Parathyroid adenoma (tissue), 2 donors: ENCODE measurements around the gene AGTRAP.

Experiments
- H2AFZ ChIP-seq: fragments of 300-600 bp; sonication (generic); one replicate; pipeline ENCODE4 v1.7.0; 2017; ENCODE audit warnings: antibody characterized with exemption, mild to moderate bottlenecking
- H3K27ac ChIP-seq: fragments of 300-600 bp; sonication (generic); one replicate; pipeline ENCODE4 v1.7.0; 2017
- H3K27me3 ChIP-seq: fragments of 300-600 bp; sonication (generic); one replicate; pipeline ENCODE4 v1.7.0; 2017; ENCODE audit warnings: low read length; ENCODE audit not compliant: control insufficient read depth, insufficient read depth
- H3K36me3 ChIP-seq: fragments of 300-600 bp; sonication (generic); one replicate; pipeline ENCODE4 v1.7.0; 2017; ENCODE audit warnings: low read length; ENCODE audit not compliant: control insufficient read depth, insufficient read depth
- H3K4me1 ChIP-seq: fragments of 300-600 bp; sonication (generic); one replicate; pipeline ENCODE4 v1.7.0; 2017; ENCODE audit warnings: control low read depth
- H3K4me2 ChIP-seq: fragments of 300-600 bp; sonication (generic); one replicate; pipeline ENCODE4 v1.7.0; 2017; ENCODE audit warnings: low read length
- H3K4me3 ChIP-seq: fragments of 300-600 bp; sonication (generic); one replicate; pipeline ENCODE4 v1.7.0; 2017; ENCODE audit warnings: low read depth, low read length
- H3K79me2 ChIP-seq: fragments of 300-600 bp; sonication (generic); one replicate; pipeline ENCODE4 v1.7.0; 2017; ENCODE audit warnings: control low read depth
- H3K9ac ChIP-seq: fragments of 300-600 bp; sonication (generic); one replicate; pipeline ENCODE4 v1.7.0; 2017; ENCODE audit warnings: mild to moderate bottlenecking
- H3K9me3 ChIP-seq: fragments of 300-600 bp; sonication (generic); one replicate; pipeline ENCODE4 v1.7.0; 2017; ENCODE audit warnings: low read length; ENCODE audit not compliant: control insufficient read depth
- TF ChIP-seq, protein P1 (sequence below): fragments of 300-600 bp; sonication (generic); IDR thresholded peaks from one replicate; pipeline ENCODE4 v1.7.0; 2017; ENCODE audit warnings: antibody characterized with exemption, mild to moderate bottlenecking
- donor health status: primary hyperparathyroidism.

AGTRAP gene

DNA sequence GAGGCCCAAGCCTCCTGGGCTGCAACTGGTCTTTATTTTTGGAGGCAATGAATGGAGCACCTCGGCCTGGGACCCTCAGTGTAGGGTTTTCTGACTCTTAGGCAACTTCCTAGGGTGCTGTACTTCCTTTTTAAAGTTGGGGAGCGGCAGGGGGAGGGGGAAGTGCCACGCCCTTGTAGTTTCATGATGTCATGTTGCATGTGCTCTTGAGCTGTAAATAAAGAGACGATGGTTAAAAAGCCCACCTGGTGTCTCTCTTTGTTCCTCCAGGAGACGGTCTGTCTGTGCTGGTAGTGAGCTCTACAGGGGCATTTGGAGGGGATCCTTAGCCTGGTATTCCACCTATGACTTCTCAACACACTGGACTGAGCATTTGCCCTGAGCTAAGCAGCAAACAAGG lies 10.3 kb upstream of the AGTRAP start:
- H3K79me2 ChIP-seq = no peaks in the 10 kb centered on the region
- no peak overlapping the region for H3K9ac ChIP-seq
- no peaks in the 10 kb centered on the region for H3K9me3 ChIP-seq
- H3K4me2 ChIP-seq = no peak overlapping the region
- TF ChIP-seq, protein P1, sequence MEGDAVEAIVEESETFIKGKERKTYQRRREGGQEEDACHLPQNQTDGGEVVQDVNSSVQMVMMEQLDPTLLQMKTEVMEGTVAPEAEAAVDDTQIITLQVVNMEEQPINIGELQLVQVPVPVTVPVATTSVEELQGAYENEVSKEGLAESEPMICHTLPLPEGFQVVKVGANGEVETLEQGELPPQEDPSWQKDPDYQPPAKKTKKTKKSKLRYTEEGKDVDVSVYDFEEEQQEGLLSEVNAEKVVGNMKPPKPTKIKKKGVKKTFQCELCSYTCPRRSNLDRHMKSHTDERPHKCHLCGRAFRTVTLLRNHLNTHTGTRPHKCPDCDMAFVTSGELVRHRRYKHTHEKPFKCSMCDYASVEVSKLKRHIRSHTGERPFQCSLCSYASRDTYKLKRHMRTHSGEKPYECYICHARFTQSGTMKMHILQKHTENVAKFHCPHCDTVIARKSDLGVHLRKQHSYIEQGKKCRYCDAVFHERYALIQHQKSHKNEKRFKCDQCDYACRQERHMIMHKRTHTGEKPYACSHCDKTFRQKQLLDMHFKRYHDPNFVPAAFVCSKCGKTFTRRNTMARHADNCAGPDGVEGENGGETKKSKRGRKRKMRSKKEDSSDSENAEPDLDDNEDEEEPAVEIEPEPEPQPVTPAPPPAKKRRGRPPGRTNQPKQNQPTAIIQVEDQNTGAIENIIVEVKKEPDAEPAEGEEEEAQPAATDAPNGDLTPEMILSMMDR = no peak
- H3K36me3 ChIP-seq = no peaks in the 10 kb centered on the region
- H2AFZ ChIP-seq = no peak overlapping the region
- H3K27me3 ChIP-seq = no peaks in the 10 kb centered on the region
- no peak overlapping the region for H3K4me3 ChIP-seq
- no peak overlapping the region for H3K27ac ChIP-seq
- no peaks in the 10 kb centered on the region for H3K4me1 ChIP-seq

DNA sequence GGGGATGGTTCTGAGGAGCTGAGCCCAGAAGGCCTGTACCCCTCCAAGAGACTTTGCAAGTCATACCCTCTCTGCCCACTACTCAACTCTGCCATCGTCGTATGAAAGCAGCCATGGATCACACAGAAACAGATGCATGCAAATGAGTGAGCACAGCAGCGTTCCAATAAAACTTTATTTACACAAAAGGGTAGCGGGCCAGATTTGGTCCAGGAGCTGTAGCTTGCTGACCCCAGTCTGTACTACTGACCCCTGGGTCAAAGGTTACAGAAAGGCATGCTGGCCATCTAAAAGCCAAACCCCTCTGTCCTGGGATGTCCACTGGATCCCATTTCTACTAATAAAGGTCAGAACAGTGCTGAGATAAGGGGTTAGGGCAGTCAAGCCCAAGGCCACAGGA lies 8.8 kb upstream of the AGTRAP start:
- no peaks in the 10 kb centered on the region for H3K27me3 ChIP-seq
- H3K79me2 ChIP-seq = no peaks in the 10 kb centered on the region
- H3K4me1 ChIP-seq = no peaks in the 10 kb centered on the region
- TF ChIP-seq, protein P1 = no peak
- no peaks in the 10 kb centered on the region for H3K9me3 ChIP-seq
- H2AFZ ChIP-seq = no peak overlapping the region
- no peak overlapping the region for H3K4me2 ChIP-seq
- no peak overlapping the region for H3K9ac ChIP-seq
- no peak overlapping the region for H3K27ac ChIP-seq
- no peaks in the 10 kb centered on the region for H3K36me3 ChIP-seq
- no peak overlapping the region for H3K4me3 ChIP-seq

- H3K27me3 ChIP-seq = no peaks in the 10 kb centered on the region
- no peaks in the 10 kb centered on the region for H3K4me1 ChIP-seq
- H2AFZ ChIP-seq = no peak overlapping the region
- H3K36me3 ChIP-seq = no peaks in the 10 kb centered on the region
- no peaks in the 10 kb centered on the region for H3K9me3 ChIP-seq
- TF ChIP-seq, protein P1 = no peak
- no peaks in the 10 kb centered on the region for H3K79me2 ChIP-seq
- H3K9ac ChIP-seq = no peak overlapping the region
- no peak overlapping the region for H3K4me3 ChIP-seq
- no peak overlapping the region for H3K4me2 ChIP-seq
- H3K27ac ChIP-seq = no peak overlapping the region
These were observed 7.7 kb upstream of the AGTRAP start for GRCh38 chr1:11728126-11728806.

GRCh38 chr1:11729155-11729497 lies 6.8 kb upstream of the AGTRAP start:
- Histone ChIP-seq H3K9ac (no peak overlapping the region), H3K4me3 (no peak overlapping the region), H2AFZ (no peak overlapping the region), H3K4me1 (no peaks in the 10 kb centered on the region), H3K36me3 (no peaks in the 10 kb centered on the region), H3K4me2 (no peak overlapping the region), H3K9me3 (no peaks in the 10 kb centered on the region), H3K27ac (no peak overlapping the region), H3K27me3 (no peaks in the 10 kb centered on the region), H3K79me2 (no peaks in the 10 kb centered on the region)
- TF ChIP-seq, protein P1 = no peak
